Psoas muscle (tissue), 8 donors: Measurements from ENCODE around the gene CYBC1. TPM values are rescaled to one million over a fixed set of nuclear protein-coding genes. Genes with fewer than 3 reads are reported as not detected.

Experiments
- ATAC-seq, 4 donors: fragments of 200-7000 bp; cut with Tn5 transposase; one replicate each; pipeline ENCODE4 v1.9.1; 2020; ENCODE audit warnings: moderate library complexity in 3 of 4, mild to moderate bottlenecking in 2 of 4
- DNase-seq, 2 donors: peaks; one replicate each; pipeline ENCODE4 v3.0.0-alpha.2; 2020
- H3K27ac ChIP-seq: fragments of 200-600 bp; one replicate; pipeline ENCODE4 v1.8.0; 2022
- H3K27me3 ChIP-seq, 3 donors: fragments of 200-600 bp in 1 of 3; one replicate each; pipeline versions ENCODE4 v1.6.1 to v1.8.0; 2013 to 2022; ENCODE audit warnings: low read length in 2 of 3, mild to moderate bottlenecking in 2 of 3, moderate library complexity in 1 of 3; ENCODE audit not compliant: insufficient read depth in 3 of 3
- H3K36me3 ChIP-seq, 2 donors: fragments of 200-600 bp in 1 of 2; one replicate each; pipeline versions ENCODE4 v1.6.1 to v1.8.0; 2013 to 2022; ENCODE audit warnings: low read depth in 1 of 2, mild to moderate bottlenecking in 1 of 2, moderate library complexity in 1 of 2; ENCODE audit not compliant: insufficient read depth in 1 of 2
- H3K4me1 ChIP-seq: fragments of 200-600 bp; one replicate; pipeline ENCODE4 v1.8.0; 2022
- H3K4me3 ChIP-seq: fragments of 200-600 bp; one replicate; pipeline ENCODE4 v1.8.0; 2022; ENCODE audit warnings: mild to moderate bottlenecking
- H3K9me3 ChIP-seq: fragments of 200-600 bp; one replicate; pipeline ENCODE4 v1.8.0; 2022
- WGBS, 3 donors: extraction: QIAGEN DNeasy Blood & Tissue Kit; methylation state at CpG; one replicate each; pipeline versions ENCODE4 v1.1.6 to v1.1.7; 2013; 5-methylcytosine and 5-hydroxymethylcytosine counted together
- intact Hi-C, 2 donors: fragments of 100-400 bp; cut with DNase I; formaldehyde crosslinking; loops; one replicate each; pipeline versions ENCODE4 v1.11.0 to v1.14.2; 2022
- long read RNA-seq, 2 donors: library from polyadenylated mRNA; unstranded; transcript quantifications; one replicate each; pipeline ENCODE4 v2.0.0, GENCODE V29; 2021
- polyA plus RNA-seq, 3 donors: library from polyadenylated mRNA; stranded (reverse); fragments of 200-250 nt; gene quantifications; one replicate each; pipeline ENCODE4 v1.2.3, GENCODE V29; 2013
- total RNA-seq, 4 donors: library from RNA; stranded (reverse); fragmentation: NEBNext Ultra II Directional in 2 of 4; extraction: Animal tissue kit (Norgen Biotek cat#: 25700) in 2 of 4; gene quantifications; one replicate each; pipeline versions ENCODE4 v1.2.1 to v1.2.4, GENCODE V29; 2021 to 2023
- TF ChIP-seq, protein P1 (sequence below): fragments of 200-600 bp; IDR thresholded peaks from one replicate; pipeline ENCODE4 v1.8.0; 2022; ENCODE audit warnings: antibody characterized with exemption
- donor health status: healthy with polysubstance abuse.
- donor health status: DM: no; HTN: no; CAD: no; lungs with moderate emphysema.
- donor health status: Bipolar disorder and iron deficiency.
- donor health status: healthy.
- donor health status: DM: yes; HTN: yes; CAD: no.
- donor health status: DM: no; HTN: no; CAD: no.
- donor health status: DM: no; HTN: no; CAD: no.
- donor health status: DM: yes; HTN: yes; CAD: no.

CYBC1 gene
- 10 to 100 TPM; 14.5 to 21.4 (median 17.4) TPM for total RNA-seq
- polyA plus RNA-seq: 10 to 100 TPM; 14.4 to 31.6 (median 24.8) TPM
- long read RNA-seq, donor 1, transcript CYBC1-201 (7 exons, 2,093 nt): major isoform, 14 of 23 reads
- long read RNA-seq, donor 1, partial matches to known transcripts: 0 of 23 reads
- long read RNA-seq, donor 1, other reads (novel, unspliced or antisense): 8 of 23 reads
- long read RNA-seq, donor 2, transcript CYBC1-201 (7 exons, 2,093 nt): major isoform, 18 of 33 reads
- long read RNA-seq, donor 2, partial matches to known transcripts: 1 of 33 reads
- long read RNA-seq, donor 2, other reads (novel, unspliced or antisense): 11 of 33 reads

DNA sequence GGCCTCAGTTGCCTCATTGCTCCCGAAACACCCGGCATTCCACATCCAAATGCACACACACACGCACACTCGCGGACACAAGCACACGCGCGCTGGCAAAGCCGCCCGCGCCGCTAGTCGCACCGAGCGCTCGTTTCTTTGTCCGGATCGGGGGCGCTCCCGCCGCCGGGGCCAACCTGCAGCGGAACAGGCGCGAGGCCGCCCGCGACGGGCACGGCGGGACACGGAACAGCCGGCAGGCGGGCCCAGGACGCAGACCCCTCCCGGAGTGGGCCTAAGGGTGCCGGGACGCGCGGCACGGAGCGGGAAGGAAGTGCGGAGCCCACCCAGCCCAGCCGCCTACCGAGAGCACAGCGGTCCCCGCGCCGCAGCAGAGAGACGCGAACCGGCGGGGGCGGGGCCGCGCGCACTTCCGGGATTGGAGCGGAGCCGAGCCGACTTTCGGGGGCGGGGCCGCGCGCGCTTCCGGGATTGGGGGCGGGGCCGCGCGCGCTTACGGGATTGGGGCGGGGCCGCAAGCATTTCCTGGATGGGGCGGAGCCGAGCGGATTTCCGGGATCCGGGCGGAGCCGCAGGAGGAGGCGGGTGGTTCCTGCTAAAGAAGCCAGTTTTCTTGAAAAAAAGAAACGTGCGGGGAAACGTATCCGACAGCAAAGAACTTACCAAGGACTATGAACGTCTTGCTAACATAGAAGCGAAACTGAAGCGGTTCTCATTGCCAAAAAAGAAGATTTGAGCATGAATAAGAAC is at the start of gene CYBC1:
TSS of gene CYBC1 (minus strand) at position 396 of the 750 bp plus-strand sequence. CDS start 1,498 bp downstream, outside the sequence.
- WGBS, 3 donors: 0% methylated on average over 72 to 91 of the region's 91 CpGs
- Histone ChIP-seq H3K4me1 (peaks cover 10% of the 10 kb centered on the region), H3K36me3 (peaks cover 0 to 4% of the 10 kb centered on the region in 2 donors), H3K4me3 (peak within 1 kb of the TSS; percentile 77), H3K27me3 (no peaks in the 10 kb centered on the region), H3K27ac (peak within 1 kb of the TSS; percentile 84), H3K9me3 (no peaks in the 10 kb centered on the region)
- ATAC-seq (peak; percentile 95 to 97 (median 96)), DNase-seq (peak; percentile 93 to 96)
- TF ChIP-seq, protein P1, sequence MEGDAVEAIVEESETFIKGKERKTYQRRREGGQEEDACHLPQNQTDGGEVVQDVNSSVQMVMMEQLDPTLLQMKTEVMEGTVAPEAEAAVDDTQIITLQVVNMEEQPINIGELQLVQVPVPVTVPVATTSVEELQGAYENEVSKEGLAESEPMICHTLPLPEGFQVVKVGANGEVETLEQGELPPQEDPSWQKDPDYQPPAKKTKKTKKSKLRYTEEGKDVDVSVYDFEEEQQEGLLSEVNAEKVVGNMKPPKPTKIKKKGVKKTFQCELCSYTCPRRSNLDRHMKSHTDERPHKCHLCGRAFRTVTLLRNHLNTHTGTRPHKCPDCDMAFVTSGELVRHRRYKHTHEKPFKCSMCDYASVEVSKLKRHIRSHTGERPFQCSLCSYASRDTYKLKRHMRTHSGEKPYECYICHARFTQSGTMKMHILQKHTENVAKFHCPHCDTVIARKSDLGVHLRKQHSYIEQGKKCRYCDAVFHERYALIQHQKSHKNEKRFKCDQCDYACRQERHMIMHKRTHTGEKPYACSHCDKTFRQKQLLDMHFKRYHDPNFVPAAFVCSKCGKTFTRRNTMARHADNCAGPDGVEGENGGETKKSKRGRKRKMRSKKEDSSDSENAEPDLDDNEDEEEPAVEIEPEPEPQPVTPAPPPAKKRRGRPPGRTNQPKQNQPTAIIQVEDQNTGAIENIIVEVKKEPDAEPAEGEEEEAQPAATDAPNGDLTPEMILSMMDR: no peak
- intact Hi-C loops: no loop called here

DNA sequence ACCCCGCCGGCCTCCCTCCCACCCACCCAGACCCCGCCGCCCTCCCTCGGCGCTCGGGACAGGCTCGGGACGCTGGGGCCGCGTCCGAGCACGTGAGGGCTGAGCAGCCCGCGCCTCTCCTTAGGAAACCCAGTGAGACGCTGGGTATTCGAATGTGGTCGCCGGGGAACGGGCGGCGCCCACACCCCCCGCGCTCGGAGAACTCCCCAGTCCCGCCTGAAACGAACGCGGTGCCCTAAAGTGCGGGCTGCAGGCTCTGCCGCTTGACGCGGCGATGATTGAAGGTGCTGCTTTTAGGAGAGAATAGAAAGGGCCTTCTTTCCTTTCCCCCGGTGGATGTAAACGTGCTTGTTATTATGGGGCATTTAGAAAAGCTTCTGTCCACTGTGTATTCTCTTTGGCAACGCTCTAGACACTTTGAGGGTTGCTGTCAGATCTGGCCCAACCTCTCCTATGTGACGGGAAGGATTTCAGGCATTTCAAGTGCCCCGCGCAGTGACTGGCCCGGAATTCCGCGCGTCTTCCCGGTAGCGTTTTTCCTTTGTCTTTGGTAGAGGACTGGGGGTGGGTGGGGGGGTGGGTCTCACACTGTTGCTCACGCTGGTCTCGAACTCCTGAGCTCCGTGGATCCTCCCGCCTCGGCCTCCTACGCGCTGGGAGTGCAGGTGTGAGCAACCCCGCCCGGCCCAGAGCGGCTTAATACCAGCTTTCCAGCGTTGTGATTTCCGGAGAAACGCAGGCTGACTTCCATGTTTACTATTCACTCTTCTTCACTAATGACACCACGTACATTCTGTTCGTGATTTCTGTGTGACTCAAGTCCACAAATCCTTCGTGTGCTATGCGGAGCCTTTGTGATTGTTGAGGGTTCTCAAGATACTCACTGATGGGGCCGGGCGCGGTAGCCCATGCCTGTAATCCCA is 47.2 kb upstream of the CYBC1 start:
- DNase-seq (peak in 1 of 2 donors; percentile 77), ATAC-seq (peak; percentile 48 to 73 (median 56))

DNA sequence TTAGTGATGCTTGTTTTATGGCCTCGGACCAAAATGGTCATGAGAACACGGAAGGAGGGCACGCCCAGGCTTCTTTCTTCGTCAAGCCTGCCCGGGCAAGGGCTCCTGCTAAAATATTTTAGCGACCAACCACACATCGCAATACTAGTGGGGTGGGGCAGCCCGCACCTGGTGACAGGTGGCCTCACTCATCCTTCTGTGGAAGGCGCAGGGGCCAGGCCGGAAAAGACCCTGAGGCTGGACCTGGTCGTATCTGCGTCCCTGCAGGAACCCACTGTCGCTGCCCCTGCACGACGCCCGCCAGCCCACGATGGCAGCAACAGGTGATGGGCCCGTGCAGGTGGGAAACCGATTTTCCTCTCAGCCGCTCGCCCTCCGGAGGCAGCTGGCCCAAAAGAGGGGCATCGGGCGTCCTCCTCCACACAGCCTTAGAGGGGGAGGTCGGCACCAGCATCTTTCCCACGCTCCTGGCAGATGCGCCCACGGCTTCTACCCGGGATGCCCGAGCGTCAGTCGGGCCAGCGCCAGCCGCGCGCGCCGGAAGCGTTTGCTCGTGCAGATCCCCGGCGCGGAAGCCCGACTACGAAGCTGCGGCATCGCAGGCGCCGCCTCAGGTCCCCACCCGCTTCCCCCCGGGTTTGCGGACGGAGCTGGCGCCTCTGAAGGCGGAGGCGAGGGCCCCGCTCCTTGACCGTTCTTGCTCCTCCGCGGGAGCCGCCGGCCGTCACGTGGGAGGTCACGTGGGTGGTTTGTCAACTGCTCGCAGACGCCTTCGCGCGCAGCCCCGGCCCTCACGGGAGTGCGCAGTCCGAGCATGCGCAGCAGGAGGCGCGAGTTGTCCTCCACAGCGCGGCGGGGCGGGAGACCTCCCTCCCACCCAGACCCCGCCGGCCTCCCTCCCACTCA is 46.2 kb upstream of the CYBC1 start:
- 8 to 11% (median 11%) methylated on average over 52 to 83 of the region's 83 CpGs for WGBS, 3 donors
- ATAC-seq: peak; percentile 84 to 92 (median 88)
- peak overlapping the region; percentile 82 for H3K4me3 ChIP-seq
- no peaks in the 10 kb centered on the region for H3K9me3 ChIP-seq
- TF ChIP-seq, protein P1: no peak
- H3K4me1 ChIP-seq: peaks cover 5% of the 10 kb centered on the region
- intact Hi-C loops: no loop called here
- no peaks in the 10 kb centered on the region for H3K36me3 ChIP-seq
- no peaks in the 10 kb centered on the region for H3K27me3 ChIP-seq
- peak overlapping the region; percentile 82 for H3K27ac ChIP-seq
- peak; percentile 98 to 99 for DNase-seq

More for the DNA sequence above, 47.2 kb upstream of the CYBC1 start:
- Histone ChIP-seq H3K4me3 (peak overlapping the region; percentile 82), H3K27ac (peak overlapping the region; percentile 82), H3K36me3 (no peaks in the 10 kb centered on the region), H3K27me3 (no peaks in the 10 kb centered on the region), H3K9me3 (no peaks in the 10 kb centered on the region), H3K4me1 (peaks cover 5% of the 10 kb centered on the region)
- TF ChIP-seq, protein P1: no peak
- WGBS, 3 donors: 8 to 9% (median 9%) methylated on average over 57 to 66 of the region's 66 CpGs
- intact Hi-C loops: no loop called here
